GM23338 (cell line): Measurements from ENCODE around the gene LRIG3.

Experiments used
- CREB1 ChIP-seq: fragments of 250-450 bp; sonication (Bioruptor Pico); IDR thresholded peaks from 2 replicates; pipeline ENCODE4 v1.5.0; 2020; ENCODE audit warnings: low read depth, mild to moderate bottlenecking, moderate library complexity
- CTCF ChIP-seq, 2 experiments: fragments of 200-600 bp in 1 of 2; sonication (generic) in 1 of 2; conservative IDR thresholded peaks; 2 replicates each; pipeline versions ENCODE4 v1.5.1 to v1.6.1; 2016 to 2017; ENCODE audit warnings: antibody characterized with exemption in 2 of 2, low read depth in 2 of 2, mild to moderate bottlenecking in 2 of 2, moderate library complexity in 1 of 2
- POLR2AphosphoS5 ChIP-seq: IDR thresholded peaks from 2 replicates; pipeline ENCODE4 v1.6.1; 2016; ENCODE audit warnings: antibody characterized with exemption, low read depth
- TF ChIP-seq, protein P1 (sequence below): IDR thresholded peaks from one replicate; pipeline ENCODE4 v1.6.1; 2018; ENCODE audit warnings: antibody characterized with exemption; ENCODE audit not compliant: unreplicated experiment
- TF ChIP-seq, protein P2 (sequence below): IDR thresholded peaks from 2 replicates; pipeline ENCODE4 v1.6.1; 2016; ENCODE audit warnings: antibody characterized with exemption

DNA sequence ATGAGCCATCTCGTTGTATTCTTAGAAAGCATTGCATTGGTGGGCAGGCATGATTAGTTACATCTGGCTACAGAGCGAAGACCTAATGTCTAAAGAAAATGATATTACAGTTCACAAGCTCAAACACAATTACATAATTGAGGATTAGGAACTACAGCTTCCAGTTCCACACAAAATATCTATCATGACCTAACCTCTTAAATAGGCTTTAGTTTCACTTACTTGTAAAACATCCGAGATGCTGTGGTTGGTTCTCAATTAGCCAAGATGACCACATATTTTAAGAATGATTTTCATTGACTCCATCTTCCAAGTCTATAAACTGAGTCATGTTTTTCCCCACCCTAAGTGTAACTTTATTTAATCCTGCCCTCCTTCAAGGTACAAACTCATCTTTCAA lies 69.5 kb downstream of the LRIG3 start:
- TF ChIP-seq POLR2AphosphoS5, result no peak
- no peak for TF ChIP-seq CTCF (conservative IDR thresholded peaks at IDR 0.05; ENCODE audit: low read depth in 2 of 2)
- no peak for TF ChIP-seq CREB1 (CRISPR knock-in tag)
- TF ChIP-seq, protein P1, sequence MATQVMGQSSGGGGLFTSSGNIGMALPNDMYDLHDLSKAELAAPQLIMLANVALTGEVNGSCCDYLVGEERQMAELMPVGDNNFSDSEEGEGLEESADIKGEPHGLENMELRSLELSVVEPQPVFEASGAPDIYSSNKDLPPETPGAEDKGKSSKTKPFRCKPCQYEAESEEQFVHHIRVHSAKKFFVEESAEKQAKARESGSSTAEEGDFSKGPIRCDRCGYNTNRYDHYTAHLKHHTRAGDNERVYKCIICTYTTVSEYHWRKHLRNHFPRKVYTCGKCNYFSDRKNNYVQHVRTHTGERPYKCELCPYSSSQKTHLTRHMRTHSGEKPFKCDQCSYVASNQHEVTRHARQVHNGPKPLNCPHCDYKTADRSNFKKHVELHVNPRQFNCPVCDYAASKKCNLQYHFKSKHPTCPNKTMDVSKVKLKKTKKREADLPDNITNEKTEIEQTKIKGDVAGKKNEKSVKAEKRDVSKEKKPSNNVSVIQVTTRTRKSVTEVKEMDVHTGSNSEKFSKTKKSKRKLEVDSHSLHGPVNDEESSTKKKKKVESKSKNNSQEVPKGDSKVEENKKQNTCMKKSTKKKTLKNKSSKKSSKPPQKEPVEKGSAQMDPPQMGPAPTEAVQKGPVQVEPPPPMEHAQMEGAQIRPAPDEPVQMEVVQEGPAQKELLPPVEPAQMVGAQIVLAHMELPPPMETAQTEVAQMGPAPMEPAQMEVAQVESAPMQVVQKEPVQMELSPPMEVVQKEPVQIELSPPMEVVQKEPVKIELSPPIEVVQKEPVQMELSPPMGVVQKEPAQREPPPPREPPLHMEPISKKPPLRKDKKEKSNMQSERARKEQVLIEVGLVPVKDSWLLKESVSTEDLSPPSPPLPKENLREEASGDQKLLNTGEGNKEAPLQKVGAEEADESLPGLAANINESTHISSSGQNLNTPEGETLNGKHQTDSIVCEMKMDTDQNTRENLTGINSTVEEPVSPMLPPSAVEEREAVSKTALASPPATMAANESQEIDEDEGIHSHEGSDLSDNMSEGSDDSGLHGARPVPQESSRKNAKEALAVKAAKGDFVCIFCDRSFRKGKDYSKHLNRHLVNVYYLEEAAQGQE, result no peak
- TF ChIP-seq, protein P2, sequence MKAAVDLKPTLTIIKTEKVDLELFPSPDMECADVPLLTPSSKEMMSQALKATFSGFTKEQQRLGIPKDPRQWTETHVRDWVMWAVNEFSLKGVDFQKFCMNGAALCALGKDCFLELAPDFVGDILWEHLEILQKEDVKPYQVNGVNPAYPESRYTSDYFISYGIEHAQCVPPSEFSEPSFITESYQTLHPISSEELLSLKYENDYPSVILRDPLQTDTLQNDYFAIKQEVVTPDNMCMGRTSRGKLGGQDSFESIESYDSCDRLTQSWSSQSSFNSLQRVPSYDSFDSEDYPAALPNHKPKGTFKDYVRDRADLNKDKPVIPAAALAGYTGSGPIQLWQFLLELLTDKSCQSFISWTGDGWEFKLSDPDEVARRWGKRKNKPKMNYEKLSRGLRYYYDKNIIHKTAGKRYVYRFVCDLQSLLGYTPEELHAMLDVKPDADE, result no peak
